ENCODE results near the gene BPTF.
"Not testable (repeated sequence)": the region's sequence is repeated elsewhere in the genome, so short reads cannot be mapped to it uniquely, and the experiment has no call there.

BPTF gene

GRCh38 chr17:67836205-67836987, 11.1 kb downstream of the BPTF start:
- ATAC-seq: peak; percentile 89 to 94

GRCh38 chr17:67837965-67838364, 12.7 kb downstream of the BPTF start:
- ATAC-seq: no peak

GRCh38 chr17:67838538-67838937, 13.2 kb downstream of the BPTF start:
- ATAC-seq: no peak

GRCh38 chr17:67841992-67842391, 16.7 kb downstream of the BPTF start:
- ATAC-seq: no peak

- no peak for ATAC-seq
Observed at GRCh38 chr17:67842648-67843047, 17.3 kb downstream of the BPTF start.

- no peak for ATAC-seq
Observed at GRCh38 chr17:67845374-67845773, 20.1 kb downstream of the BPTF start.

GRCh38 chr17:67848189-67848588, 22.9 kb downstream of the BPTF start:
- ATAC-seq: not testable (repeated sequence)

GRCh38 chr17:67848846-67849245, 23.5 kb downstream of the BPTF start:
- ATAC-seq: not testable (repeated sequence)

GRCh38 chr17:67850991-67851631, 25.8 kb downstream of the BPTF start:
- ATAC-seq: no peak

- no peak for ATAC-seq
Observed at GRCh38 chr17:67853703-67854102, 28.4 kb downstream of the BPTF start.

GRCh38 chr17:67854378-67854777, 29.1 kb downstream of the BPTF start:
- no peak for ATAC-seq

GRCh38 chr17:67855504-67856324, 30.4 kb downstream of the BPTF start:
- ATAC-seq: peak in 1 of 2 donors; percentile 21

GRCh38 chr17:67856402-67856801, 31.1 kb downstream of the BPTF start:
- peak in 1 of 2 donors; percentile 64 for ATAC-seq

GRCh38 chr17:67862614-67863217, 37.4 kb downstream of the BPTF start:
- no peak for ATAC-seq

- peak; percentile 73 to 87 for ATAC-seq
Observed at GRCh38 chr17:67863624-67864247, 38.4 kb downstream of the BPTF start.

GRCh38 chr17:67865438-67865837, 40.1 kb downstream of the BPTF start:
- no peak for ATAC-seq

GRCh38 chr17:67867591-67867990, 42.3 kb downstream of the BPTF start:
- ATAC-seq: no peak

GRCh38 chr17:67868176-67868575, 42.9 kb downstream of the BPTF start:
- no peak for ATAC-seq

- ATAC-seq: no peak
Observed at GRCh38 chr17:67879662-67880061, 54.4 kb downstream of the BPTF start.

GRCh38 chr17:67881083-67881482, 55.8 kb downstream of the BPTF start:
- no peak for ATAC-seq

- ATAC-seq: no peak
Observed at GRCh38 chr17:67884741-67885140, 59.4 kb downstream of the BPTF start.

GRCh38 chr17:67891481-67892119, 66.3 kb downstream of the BPTF start:
- ATAC-seq: no peak
